CD14-positive monocyte (primary cell): ENCODE measurements around the gene CCDC13. TPM values are rescaled to one million over a fixed set of nuclear protein-coding genes. Genes with fewer than 3 reads are reported as not detected.

Source experiments
- DNase-seq, 3 donors: peaks; one replicate each; pipeline ENCODE4 v3.0.0-alpha.2; 2011 to 2022
- H2AFZ ChIP-seq: 2 replicates; pipeline ENCODE4 v1.6.0; 2012; ENCODE audit warnings: mild to moderate bottlenecking, low read depth, low read length, inconsistent platforms; ENCODE audit not compliant: insufficient read depth, poor library complexity, severe bottlenecking
- H3K27ac ChIP-seq, 2 donors: 1 replicate in 1 of 2; 2 replicates in 1 of 2; pipeline ENCODE4 v1.5.1; 2012 to 2013; ENCODE audit warnings: low read length in 2 of 2, control low read depth in 1 of 2, inconsistent platforms in 1 of 2, low read depth in 1 of 2, mild to moderate bottlenecking in 1 of 2
- H3K27me3 ChIP-seq, 2 donors: one replicate each; pipeline versions ENCODE4 v1.6.0 to v1.6.1; 2011 to 2013; ENCODE audit warnings: low read length in 2 of 2; ENCODE audit not compliant: control insufficient read depth in 2 of 2, insufficient read depth in 2 of 2
- H3K36me3 ChIP-seq, 2 donors: replicated peaks in 1 of 2; 1 replicate in 1 of 2; 2 replicates in 1 of 2; pipeline versions ENCODE4 v1.5.1 to v1.6.1; 2012 to 2013; ENCODE audit warnings: low read length in 2 of 2, control low read depth in 1 of 2, inconsistent platforms in 1 of 2, mild to moderate bottlenecking in 1 of 2; ENCODE audit not compliant: insufficient read depth in 2 of 2, control insufficient read depth in 1 of 2
- H3K4me1 ChIP-seq, 2 donors: 1 replicate in 1 of 2; 2 replicates in 1 of 2; pipeline versions ENCODE4 v1.5.1 to v1.6.1; 2012 to 2013; ENCODE audit warnings: low read length in 2 of 2, control low read depth in 1 of 2, inconsistent platforms in 1 of 2, mild to moderate bottlenecking in 1 of 2, moderate library complexity in 1 of 2; ENCODE audit not compliant: insufficient read depth in 2 of 2, control insufficient read depth in 1 of 2
- H3K4me2 ChIP-seq: replicated peaks from 2 replicates; pipeline ENCODE3; 2012; ENCODE audit warnings: low read length, moderate library complexity, mild to moderate bottlenecking; ENCODE audit not compliant: poor library complexity, severe bottlenecking; ENCODE audit errors: extremely low read depth
- H3K4me3 ChIP-seq, 3 experiments: fragments of 200-600 bp in 1 of 3; sonication (generic) in 1 of 3; replicated peaks in 1 of 3; 1 replicate in 2 of 3; 2 replicates in 1 of 3; pipeline ENCODE4 v1.5.1; 2011 to 2013; ENCODE audit warnings: low read length in 3 of 3, mild to moderate bottlenecking in 3 of 3, control low read depth in 2 of 3, low read depth in 2 of 3, inconsistent platforms in 1 of 3, moderate library complexity in 1 of 3
- H3K79me2 ChIP-seq: 2 replicates; pipeline ENCODE4 v1.6.0; 2012; ENCODE audit warnings: mild to moderate bottlenecking, control low read depth, inconsistent platforms, low read length, moderate library complexity; ENCODE audit not compliant: insufficient read depth
- H3K9ac ChIP-seq: 2 replicates; pipeline ENCODE4 v1.6.0; 2017; ENCODE audit warnings: low read length, mild to moderate bottlenecking; ENCODE audit not compliant: insufficient read depth, poor library complexity, severe bottlenecking
- H3K9me3 ChIP-seq, 2 donors: replicated peaks in 1 of 2; 1 replicate in 1 of 2; 2 replicates in 1 of 2; pipeline versions ENCODE4 v1.5.1 to v1.6.1; 2012 to 2013; ENCODE audit warnings: low read length in 2 of 2, control low read depth in 1 of 2; ENCODE audit not compliant: control insufficient read depth in 1 of 2, insufficient read depth in 1 of 2
- H4K20me1 ChIP-seq: 2 replicates; pipeline ENCODE4 v1.6.0; 2012; ENCODE audit warnings: mild to moderate bottlenecking, low read length, control low read depth, moderate library complexity; ENCODE audit not compliant: insufficient read depth
- H3K27ac Mint-ChIP-seq, 7 donors: one replicate each; pipeline ENCODE4 v1.8.0; 2020; ENCODE audit warnings: mild to moderate bottlenecking in 7 of 7, mixed read lengths in 7 of 7, moderate library complexity in 6 of 7, inconsistent platforms in 2 of 7
- H3K27me3 Mint-ChIP-seq, 3 donors: one replicate each; pipeline ENCODE4 v1.8.0; 2021 to 2022; ENCODE audit warnings: low read depth in 3 of 3, mild to moderate bottlenecking in 3 of 3, mixed read lengths in 3 of 3, moderate library complexity in 3 of 3, inconsistent platforms in 1 of 3
- H3K36me3 Mint-ChIP-seq, 2 donors: one replicate each; pipeline ENCODE4 v1.8.0; 2020; ENCODE audit warnings: mixed read lengths in 2 of 2, inconsistent platforms in 1 of 2, mild to moderate bottlenecking in 1 of 2
- H3K4me1 Mint-ChIP-seq: one replicate; pipeline ENCODE4 v1.8.0; 2020; ENCODE audit warnings: mild to moderate bottlenecking, mixed read lengths
- H3K4me3 Mint-ChIP-seq, 2 donors: one replicate each; pipeline ENCODE4 v1.8.0; 2020; ENCODE audit warnings: mild to moderate bottlenecking in 2 of 2, mixed read lengths in 2 of 2, moderate library complexity in 1 of 2
- H3K9me3 Mint-ChIP-seq, 7 donors: one replicate each; pipeline ENCODE4 v1.8.0; 2020 to 2022; ENCODE audit warnings: mixed read lengths in 7 of 7, mild to moderate bottlenecking in 6 of 7, moderate library complexity in 6 of 7, inconsistent platforms in 2 of 7
- CTCF ChIP-seq: fragments of 200-600 bp; IDR thresholded peaks from one replicate; pipeline ENCODE4 v1.8.0; 2022; ENCODE audit warnings: antibody characterized with exemption, mild to moderate bottlenecking
- WGBS: methylation state at CpG from one replicate; pipeline ENCODE4 v1.1.5; 2013; ENCODE audit warnings: missing lambda C conversion rate; ENCODE audit not compliant: insufficient coverage; 5-methylcytosine and 5-hydroxymethylcytosine counted together
- intact Hi-C, 2 donors: fragments of 100-400 bp; cut with micrococcal nuclease; formaldehyde crosslinking; loops; one replicate each; pipeline versions ENCODE4 v1.15.0 to v1.15.1; 2023
- polyA plus RNA-seq, 3 donors: library from polyadenylated mRNA; depleted of rRNA in 1 of 3; unstranded in 2 of 3; stranded (reverse) in 1 of 3; fragments of 300-500 nt in 2 of 3; fragments of >200 nt in 1 of 3; fragmentation: Illumina TruSeq in 2 of 3; gene quantifications; 1 replicate in 2 of 3; 2 replicates in 1 of 3; pipeline ENCODE4 v1.2.3, GENCODE V29; 2012 to 2021

CCDC13 gene
- polyA plus RNA-seq, 3 donors = 0.97 to 2.4 (median 1.8) TPM

DNA sequence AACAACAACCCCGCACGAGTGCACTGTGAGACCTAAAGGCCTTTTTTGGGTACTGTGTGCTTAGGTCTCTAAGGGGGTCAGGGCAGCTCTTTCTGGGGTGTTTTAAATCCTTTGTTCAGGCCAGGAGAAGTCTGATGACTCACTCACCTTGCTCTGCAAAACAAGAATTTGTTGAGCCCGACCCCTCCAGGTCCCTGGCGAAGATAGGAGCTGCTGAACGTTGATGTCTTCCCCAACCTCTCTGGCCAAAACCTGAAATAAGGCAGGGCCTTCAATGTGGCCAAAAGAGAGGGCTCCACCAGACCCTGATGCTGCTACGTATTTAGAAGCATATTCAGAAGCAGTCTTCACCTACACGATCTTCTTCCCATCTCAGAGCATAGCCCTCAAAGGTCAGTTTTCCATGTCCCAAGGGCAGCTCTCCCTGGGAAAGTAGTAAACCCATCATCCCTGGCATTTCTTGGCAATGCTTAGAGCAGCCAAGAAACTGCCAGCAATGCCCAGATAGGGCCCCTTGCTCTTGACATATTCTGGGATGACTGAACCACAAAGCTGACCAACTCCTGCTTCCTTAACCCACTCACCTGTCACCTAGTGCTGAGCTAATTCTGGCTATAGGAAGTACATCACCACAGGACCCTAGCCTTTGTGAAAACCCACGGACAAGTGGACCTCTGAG lies 27.1 kb downstream of the CCDC13 start:
- peaks cover 35% of the 10 kb centered on the region for H3K4me1 Mint-ChIP-seq
- Histone ChIP-seq H3K79me2 (no peaks in the 10 kb centered on the region), H2AFZ (no peak overlapping the region), H3K27me3 (no peaks in the 10 kb centered on the region), H3K4me2 (no peak overlapping the region), H3K9me3 (no peaks in the 10 kb centered on the region), H3K36me3 (no peaks in the 10 kb centered on the region), H3K27ac (no peak overlapping the region), H3K4me1 (peaks cover 22 to 32% of the 10 kb centered on the region in 2 donors), H3K9ac (no peak overlapping the region), H3K4me3 (no peak overlapping the region), H4K20me1 (no peaks in the 10 kb centered on the region)
- no peaks in the 10 kb centered on the region for H3K36me3 Mint-ChIP-seq
- no peaks in the 10 kb centered on the region for H3K9me3 Mint-ChIP-seq
- H3K27me3 Mint-ChIP-seq = peaks cover 0 to 2% (median 1%) of the 10 kb centered on the region in 3 donors
- intact Hi-C loops = loop anchor here in 1 of 2 donors (10.0 kb wide), 1 partner anchor 251 kb away; no protein-coding TSS in a partner anchor
- no peak for DNase-seq
- H3K27ac Mint-ChIP-seq = peak overlapping the region in 1 of 7 donors; percentile 40
- TF ChIP-seq CTCF = no peak
- no peak overlapping the region for H3K4me3 Mint-ChIP-seq
- 94% methylated on average over 5 of the region's 8 CpGs for WGBS

GRCh38 chr3:42745291-42745745 lies 27.7 kb downstream of the CCDC13 start:
- no peak overlapping the region for H3K4me3 Mint-ChIP-seq
- peak overlapping the region in 1 of 7 donors; percentile 35 for H3K27ac Mint-ChIP-seq
- Histone ChIP-seq H3K27me3 (no peaks in the 10 kb centered on the region), H3K4me1 (peaks cover 22 to 30% of the 10 kb centered on the region in 2 donors), H3K4me3 (no peak overlapping the region), H3K36me3 (no peaks in the 10 kb centered on the region), H3K9me3 (no peaks in the 10 kb centered on the region), H4K20me1 (no peaks in the 10 kb centered on the region), H3K4me2 (no peak overlapping the region), H2AFZ (no peak overlapping the region), H3K79me2 (no peaks in the 10 kb centered on the region), H3K27ac (no peak overlapping the region), H3K9ac (no peak overlapping the region)
- no peaks in the 10 kb centered on the region for H3K36me3 Mint-ChIP-seq
- no peak for TF ChIP-seq CTCF
- peaks cover 35% of the 10 kb centered on the region for H3K4me1 Mint-ChIP-seq
- peaks cover 0 to 2% (median 1%) of the 10 kb centered on the region in 3 donors for H3K27me3 Mint-ChIP-seq
- DNase-seq = no peak
- WGBS = no CpG with 5 or more reads among the region's 3 CpGs
- intact Hi-C loops = loop anchor here in 1 of 2 donors (10.0 kb wide), 1 partner anchor 251 kb away; no protein-coding TSS in a partner anchor
- no peaks in the 10 kb centered on the region for H3K9me3 Mint-ChIP-seq
